ENCODE results near the gene MSI2. TPM values are rescaled to one million over a fixed set of nuclear protein-coding genes. Genes with fewer than 3 reads are reported as not detected.

The MSI2 gene
- total RNA-seq, 2 donors from 2014 or later = 30.1 to 41.1 TPM

- no peaks in the 10 kb centered on the region for H3K36me3 ChIP-seq
- H3K4me1 ChIP-seq = peaks cover 0 to 1% of the 10 kb centered on the region in 2 donors
- no peak for DNase-seq (ENCODE audit: low spot score)
- H3K27ac ChIP-seq = no peak overlapping the region
- no peaks in the 10 kb centered on the region for H3K9me3 ChIP-seq
- no peaks in the 10 kb centered on the region for H3K27me3 ChIP-seq
- no peak for TF ChIP-seq CTCF (IDR thresholded peaks at IDR 0.05)
- H3K4me3 ChIP-seq = no peak overlapping the region
Observed at GRCh38 chr17:57236686-57237299, 19.5 kb upstream of the MSI2 start.

- Histone ChIP-seq H3K9me3 (no peaks in the 10 kb centered on the region), H3K27me3 (no peaks in the 10 kb centered on the region), H3K27ac (no peak overlapping the region), H3K36me3 (no peaks in the 10 kb centered on the region), H3K4me1 (peaks cover 0 to 12% of the 10 kb centered on the region in 2 donors), H3K4me3 (no peak overlapping the region)
- no peak for TF ChIP-seq CTCF (IDR thresholded peaks at IDR 0.05)
- no peak for DNase-seq (ENCODE audit: low spot score)
Observed at GRCh38 chr17:57240648-57241047, 15.7 kb upstream of the MSI2 start.

- H3K27ac ChIP-seq = peak overlapping the region in 1 of 2 donors; percentile 40
- DNase-seq (ENCODE audit: low spot score) = no peak
Observed at GRCh38 chr17:57242148-57242547, 14.2 kb upstream of the MSI2 start.

GRCh38 chr17:57243171-57243622, 13.1 kb upstream of the MSI2 start:
- H3K36me3 ChIP-seq = no peaks in the 10 kb centered on the region
- DNase-seq (ENCODE audit: low spot score) = peak; percentile 82
- H3K9me3 ChIP-seq = no peaks in the 10 kb centered on the region
- no peak overlapping the region for H3K4me3 ChIP-seq
- H3K27me3 ChIP-seq = no peaks in the 10 kb centered on the region
- peak; percentile 97 to 99 for TF ChIP-seq CTCF (IDR thresholded peaks at IDR 0.05)
- H3K4me1 ChIP-seq = peaks cover 0 to 12% of the 10 kb centered on the region in 2 donors
- H3K27ac ChIP-seq = peak overlapping the region in 1 of 2 donors; percentile 40

More at GRCh38 chr17:57242148-57242547, 14.2 kb upstream of the MSI2 start:
- no peaks in the 10 kb centered on the region for H3K36me3 ChIP-seq
- H3K9me3 ChIP-seq = no peaks in the 10 kb centered on the region
- peaks cover 0 to 12% of the 10 kb centered on the region in 2 donors for H3K4me1 ChIP-seq
- no peaks in the 10 kb centered on the region for H3K27me3 ChIP-seq
- TF ChIP-seq CTCF (IDR thresholded peaks at IDR 0.05) = no peak
- no peak overlapping the region for H3K4me3 ChIP-seq

- TF ChIP-seq CTCF (IDR thresholded peaks at IDR 0.05) = no peak
- no peak for DNase-seq (ENCODE audit: low spot score)
- H3K36me3 ChIP-seq = no peaks in the 10 kb centered on the region
Observed at GRCh38 chr17:57245786-57246185, 10.5 kb upstream of the MSI2 start.

GRCh38 chr17:57246257-57246656, 10.1 kb upstream of the MSI2 start:
- DNase-seq (ENCODE audit: low spot score) = no peak
- Histone ChIP-seq H3K36me3 (no peaks in the 10 kb centered on the region), H3K9me3 (peaks cover 0 to 3% of the 10 kb centered on the region in 2 donors), H3K4me3 (no peak overlapping the region), H3K27ac (no peak overlapping the region), H3K27me3 (no peaks in the 10 kb centered on the region), H3K4me1 (peaks cover 0 to 12% of the 10 kb centered on the region in 2 donors)
- no peak for TF ChIP-seq CTCF (IDR thresholded peaks at IDR 0.05)

More at GRCh38 chr17:57245786-57246185, 10.5 kb upstream of the MSI2 start:
- Histone ChIP-seq H3K9me3 (peaks cover 0 to 2% of the 10 kb centered on the region in 2 donors), H3K27me3 (no peaks in the 10 kb centered on the region), H3K27ac (no peak overlapping the region), H3K4me1 (peaks cover 0 to 12% of the 10 kb centered on the region in 2 donors), H3K4me3 (no peak overlapping the region)

All from right atrium auricular region (tissue), 2 donors.